H9 (cell line): Measurements from ENCODE around the gene CTSL. TPM values are rescaled to one million over a fixed set of nuclear protein-coding genes. Genes with fewer than 3 reads are reported as not detected.

Experiments
- DNase-seq: peaks from one replicate; pipeline ENCODE4 v3.0.0-alpha.2; 2017
- H2AFZ ChIP-seq: one replicate; pipeline ENCODE4 v1.6.1; 2013; ENCODE audit warnings: mild to moderate bottlenecking, low read length, control low read depth, moderate library complexity
- H2AK5ac ChIP-seq: 2 replicates; pipeline ENCODE4 v1.6.1; 2013; ENCODE audit warnings: low read length, control low read depth, mixed read lengths; ENCODE audit not compliant: insufficient read length
- H2BK120ac ChIP-seq: one replicate; pipeline ENCODE4 v1.6.1; 2013; ENCODE audit warnings: low read depth, mild to moderate bottlenecking, low read length, control low read depth, inconsistent platforms; ENCODE audit not compliant: poor library complexity, severe bottlenecking
- H2BK12ac ChIP-seq: 2 replicates; pipeline ENCODE4 v1.6.1; 2013; ENCODE audit warnings: low read length, control low read depth, mixed read lengths, low read depth; ENCODE audit not compliant: insufficient read length
- H2BK15ac ChIP-seq: 2 replicates; pipeline ENCODE4 v1.6.1; 2013; ENCODE audit warnings: low read depth, low read length, control low read depth
- H2BK20ac ChIP-seq: one replicate; pipeline ENCODE4 v1.6.1; 2013; ENCODE audit warnings: low read depth, mild to moderate bottlenecking, low read length, control low read depth, inconsistent platforms; ENCODE audit not compliant: poor library complexity, severe bottlenecking
- H2BK5ac ChIP-seq: 2 replicates; pipeline ENCODE4 v1.6.1; 2013; ENCODE audit warnings: low read length, control low read depth, mixed read lengths; ENCODE audit not compliant: insufficient read length
- H3K14ac ChIP-seq: 2 replicates; pipeline ENCODE4 v1.6.1; 2013; ENCODE audit warnings: low read length, control low read depth; ENCODE audit not compliant: insufficient read depth
- H3K18ac ChIP-seq: 2 replicates; pipeline ENCODE4 v1.6.1; 2013; ENCODE audit warnings: low read depth, mild to moderate bottlenecking, mixed read lengths, low read length, control low read depth; ENCODE audit not compliant: insufficient read length
- H3K23ac ChIP-seq: 2 replicates; pipeline ENCODE4 v1.6.1; 2013; ENCODE audit warnings: low read length, control low read depth, mixed read lengths, low read depth; ENCODE audit not compliant: insufficient read length
- H3K23me2 ChIP-seq: 2 replicates; pipeline ENCODE4 v1.6.1; 2013; ENCODE audit warnings: low read depth, mild to moderate bottlenecking, mixed read lengths, low read length, control low read depth; ENCODE audit not compliant: insufficient read length, poor library complexity, severe bottlenecking
- H3K27ac ChIP-seq: 2 replicates; pipeline ENCODE4 v1.5.1; 2013; ENCODE audit warnings: low read length, control low read depth, mixed read lengths, low read depth; ENCODE audit not compliant: insufficient read length
- H3K27me3 ChIP-seq: 2 replicates; pipeline ENCODE4 v1.6.1; 2013; ENCODE audit warnings: low read length, control low read depth, inconsistent platforms; ENCODE audit not compliant: insufficient read depth
- H3K4ac ChIP-seq: 2 replicates; pipeline ENCODE4 v1.6.1; 2013; ENCODE audit warnings: low read depth, mild to moderate bottlenecking, control low read depth, inconsistent platforms, low read length, moderate library complexity
- H3K4me1 ChIP-seq: 2 replicates; pipeline ENCODE4 v1.6.1; 2013; ENCODE audit warnings: low read length, control low read depth, inconsistent platforms; ENCODE audit not compliant: insufficient read depth
- H3K4me2 ChIP-seq: 2 replicates; pipeline ENCODE4 v1.6.1; 2013; ENCODE audit warnings: low read length, control low read depth, mixed read lengths; ENCODE audit not compliant: insufficient read length, insufficient read depth
- H3K56ac ChIP-seq: 2 replicates; pipeline ENCODE4 v1.6.1; 2013; ENCODE audit warnings: low read depth, mild to moderate bottlenecking, mixed read lengths, low read length, control low read depth; ENCODE audit not compliant: insufficient read length
- H3K79me1 ChIP-seq: 2 replicates; pipeline ENCODE4 v1.6.1; 2013; ENCODE audit warnings: low read depth, mild to moderate bottlenecking, moderate library complexity, low read length, control low read depth, inconsistent platforms; ENCODE audit not compliant: insufficient read depth, poor library complexity, severe bottlenecking
- H3K79me2 ChIP-seq: 2 replicates; pipeline ENCODE4 v1.6.1; 2013; ENCODE audit warnings: low read length, control low read depth, inconsistent platforms; ENCODE audit not compliant: insufficient read depth
- H3K9ac ChIP-seq: 2 replicates; pipeline ENCODE4 v1.6.1; 2013; ENCODE audit warnings: low read length, control low read depth, mixed read lengths; ENCODE audit not compliant: insufficient read length; ENCODE audit errors: extremely low read depth
- H3K9me3 ChIP-seq: one replicate; pipeline ENCODE4 v1.6.1; 2013; ENCODE audit warnings: low read depth, low read length, inconsistent platforms; ENCODE audit not compliant: control insufficient read depth
- H3T11ph ChIP-seq: one replicate; pipeline ENCODE4 v1.6.1; 2013; ENCODE audit warnings: mild to moderate bottlenecking, low read length, control low read depth, inconsistent platforms
- H4K20me1 ChIP-seq: one replicate; pipeline ENCODE4 v1.6.1; 2013; ENCODE audit not compliant: control insufficient read depth, insufficient read length, insufficient read depth
- H4K5ac ChIP-seq: 2 replicates; pipeline ENCODE4 v1.6.1; 2013; ENCODE audit warnings: low read depth, mild to moderate bottlenecking, mixed read lengths, low read length, control low read depth; ENCODE audit not compliant: insufficient read length
- H4K8ac ChIP-seq: replicated peaks from 2 replicates; pipeline ENCODE4 v1.6.1; 2013; ENCODE audit warnings: low read length, control low read depth, mixed read lengths, low read depth; ENCODE audit not compliant: insufficient read length
- H4K91ac ChIP-seq: 2 replicates; pipeline ENCODE4 v1.6.1; 2013; ENCODE audit warnings: low read depth, mild to moderate bottlenecking, moderate library complexity, mixed read lengths, low read length, control low read depth; ENCODE audit not compliant: insufficient read length
- H3K27ac Mint-ChIP-seq, 3 experiments: 2 replicates in 2 of 3; 3 replicates in 1 of 3; pipeline ENCODE4 v1.8.0; 2020 to 2021; ENCODE audit warnings: mixed read lengths in 3 of 3, mild to moderate bottlenecking in 1 of 3, moderate library complexity in 1 of 3
- H3K27me3 Mint-ChIP-seq: 2 replicates; pipeline ENCODE4 v1.8.0; 2021; ENCODE audit warnings: low read depth, mild to moderate bottlenecking, moderate library complexity, mixed read lengths
- H3K36me3 Mint-ChIP-seq, 3 experiments: 2 replicates in 2 of 3; 3 replicates in 1 of 3; pipeline ENCODE4 v1.8.0; 2020 to 2021; ENCODE audit warnings: low read depth in 3 of 3, mixed read lengths in 3 of 3; ENCODE audit not compliant: insufficient read depth in 1 of 3
- H3K4me1 Mint-ChIP-seq, 2 experiments: 2 replicates each; pipeline ENCODE4 v1.8.0; 2020; ENCODE audit warnings: mixed read lengths in 2 of 2
- H3K4me3 Mint-ChIP-seq, 2 experiments: 2 replicates in 1 of 2; 3 replicates in 1 of 2; pipeline ENCODE4 v1.8.0; 2020 to 2021; ENCODE audit warnings: mild to moderate bottlenecking in 2 of 2, mixed read lengths in 2 of 2, moderate library complexity in 1 of 2
- H3K9me3 Mint-ChIP-seq, 2 experiments: 2 replicates in 1 of 2; 3 replicates in 1 of 2; pipeline ENCODE4 v1.8.0; 2020; ENCODE audit warnings: mild to moderate bottlenecking in 2 of 2, mixed read lengths in 2 of 2, moderate library complexity in 1 of 2
- CTCF ChIP-seq: fragments of 200-600 bp; sonication (generic); conservative IDR thresholded peaks from 3 replicates; pipeline ENCODE4 v1.8.0; 2021; ENCODE audit warnings: antibody characterized with exemption, mild to moderate bottlenecking
- WGBS: extraction: QIAGEN DNeasy Blood & Tissue Kit; methylation state at CpG from one replicate; pipeline ENCODE4 v1.1.7; 2013; ENCODE audit warnings: missing lambda C conversion rate, low lambda C conversion rate, mixed read lengths; ENCODE audit not compliant: insufficient read length; ENCODE audit errors: extremely low coverage; 5-methylcytosine and 5-hydroxymethylcytosine counted together
- total RNA-seq: library from RNA; stranded (reverse); gene quantifications from 2 replicates; pipeline ENCODE4 v1.2.1, GENCODE V29; 2021

The CTSL gene
- total RNA-seq, 1 experiment from 2014 or later = 28.9 TPM

DNA sequence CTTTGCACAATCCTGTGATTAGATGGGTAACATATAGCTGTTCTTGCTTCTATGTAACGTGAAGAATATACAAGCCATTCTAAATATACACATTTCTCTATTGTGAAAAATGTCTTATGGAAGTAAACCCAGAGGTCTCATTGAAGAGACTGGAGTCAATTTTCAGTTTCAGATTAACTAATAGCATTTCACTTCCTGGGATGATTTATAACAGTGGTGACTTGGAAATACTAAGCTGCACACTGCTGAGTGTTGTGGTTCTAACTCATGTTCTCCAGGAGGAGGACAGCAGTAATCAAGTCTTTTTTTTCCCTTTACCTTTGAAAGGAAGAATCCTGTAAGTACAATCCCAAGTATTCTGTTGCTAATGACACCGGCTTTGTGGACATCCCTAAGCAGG, 3.3 kb downstream of the CTSL start:
- no peak overlapping the region for H2BK12ac ChIP-seq
- no peak for TF ChIP-seq CTCF
- H4K5ac ChIP-seq = no peak overlapping the region
- no CpG with 5 or more reads among the region's 2 CpGs for WGBS
- H3K56ac ChIP-seq = no peak overlapping the region
- H2AFZ ChIP-seq = no peak overlapping the region
- H3K36me3 Mint-ChIP-seq = peaks cover 4 to 18% (median 8%) of the 10 kb centered on the region in 3 experiments; a peak in 5 of 7 replicates
- H2BK15ac ChIP-seq = no peak overlapping the region
- H3K14ac ChIP-seq = no peak overlapping the region
- H3K27ac Mint-ChIP-seq = no peak overlapping the region
- no peak overlapping the region for H2AK5ac ChIP-seq
- H2BK120ac ChIP-seq = no peak overlapping the region
- no peak overlapping the region for H3K27ac ChIP-seq
- no peaks in the 10 kb centered on the region for H3K4me1 ChIP-seq
- peaks cover 12 to 16% of the 10 kb centered on the region in 2 experiments for H3K4me1 Mint-ChIP-seq
- no peaks in the 10 kb centered on the region for H3K79me2 ChIP-seq
- H3K27me3 ChIP-seq = no peaks in the 10 kb centered on the region
- no peak overlapping the region for H2BK20ac ChIP-seq
- no peak for DNase-seq
- H3T11ph ChIP-seq = no peak overlapping the region
- no peaks in the 10 kb centered on the region for H3K79me1 ChIP-seq
- H3K4me2 ChIP-seq = no peak overlapping the region
- no peak overlapping the region for H2BK5ac ChIP-seq
- no peak overlapping the region for H3K4me3 Mint-ChIP-seq
- no peaks in the 10 kb centered on the region for H4K20me1 ChIP-seq
- H3K9ac ChIP-seq = no peak overlapping the region
- H4K91ac ChIP-seq = no peak overlapping the region
- H3K23me2 ChIP-seq = peaks cover 4% of the 10 kb centered on the region
- no peak overlapping the region for H3K23ac ChIP-seq
- no peak overlapping the region for H3K4ac ChIP-seq
- no peak overlapping the region for H4K8ac ChIP-seq
- no peak overlapping the region for H3K18ac ChIP-seq
- peaks cover 15% of the 10 kb centered on the region for H3K27me3 Mint-ChIP-seq
- no peaks in the 10 kb centered on the region; a peak in 1 of 5 replicates for H3K9me3 Mint-ChIP-seq
- no peaks in the 10 kb centered on the region for H3K9me3 ChIP-seq
